HG02610 (cell line): Measurements from ENCODE around the gene USP24.
"Not testable (repeated sequence)": the region's sequence is repeated elsewhere in the genome, so short reads cannot be mapped to it uniquely, and the experiment has no call there.

ENCODE experiments used
- ATAC-seq: cut with Tn5 transposase; IDR thresholded peaks from one replicate; pipeline ENCODE4 v1.9.1; 2021; ENCODE audit warnings: mild to moderate bottlenecking, moderate library complexity; ENCODE audit not compliant: unreplicated experiment

USP24 gene

DNA sequence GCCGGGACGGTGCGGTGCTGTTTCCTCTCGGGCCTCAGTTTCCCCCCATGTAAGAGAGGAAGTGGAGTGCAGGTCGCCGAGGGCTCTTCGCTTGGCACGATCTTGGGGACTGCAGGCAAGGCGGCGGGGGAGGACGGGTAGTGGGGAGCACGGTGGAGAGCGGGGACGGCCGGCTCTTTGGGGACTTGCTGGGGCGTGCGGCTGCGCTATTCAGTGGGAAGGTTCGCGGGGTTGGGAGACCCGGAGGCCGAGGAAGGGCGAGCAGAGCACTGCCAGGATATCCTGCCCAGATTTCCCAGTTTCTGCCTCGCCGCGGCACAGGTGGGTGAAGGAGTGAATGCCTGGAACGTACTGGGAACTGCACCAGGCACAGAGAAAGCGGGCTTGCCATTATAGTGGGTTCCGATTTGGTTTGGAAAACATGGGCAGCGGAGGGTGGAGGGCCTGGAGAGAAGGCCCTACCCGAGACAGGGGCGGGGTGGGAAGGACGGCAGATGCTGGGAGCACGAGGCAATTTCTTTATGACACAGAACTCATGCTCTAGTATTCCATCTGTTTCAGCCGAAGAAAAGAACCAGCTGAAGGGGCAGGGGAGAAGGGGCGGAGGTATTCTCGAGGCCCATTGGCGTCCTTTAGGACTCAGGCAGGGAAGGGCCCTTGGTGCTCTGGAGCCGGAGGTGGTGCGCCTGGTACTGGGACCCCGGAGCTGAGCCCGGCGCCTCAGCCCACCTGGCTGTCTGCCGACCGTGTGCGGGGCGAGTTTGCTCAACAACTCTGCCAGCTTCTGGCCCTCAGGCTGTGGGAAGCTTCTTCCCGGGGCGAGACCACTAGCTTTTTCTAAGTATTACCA, 174.9 kb downstream of the USP24 start:
- no peak for ATAC-seq

DNA sequence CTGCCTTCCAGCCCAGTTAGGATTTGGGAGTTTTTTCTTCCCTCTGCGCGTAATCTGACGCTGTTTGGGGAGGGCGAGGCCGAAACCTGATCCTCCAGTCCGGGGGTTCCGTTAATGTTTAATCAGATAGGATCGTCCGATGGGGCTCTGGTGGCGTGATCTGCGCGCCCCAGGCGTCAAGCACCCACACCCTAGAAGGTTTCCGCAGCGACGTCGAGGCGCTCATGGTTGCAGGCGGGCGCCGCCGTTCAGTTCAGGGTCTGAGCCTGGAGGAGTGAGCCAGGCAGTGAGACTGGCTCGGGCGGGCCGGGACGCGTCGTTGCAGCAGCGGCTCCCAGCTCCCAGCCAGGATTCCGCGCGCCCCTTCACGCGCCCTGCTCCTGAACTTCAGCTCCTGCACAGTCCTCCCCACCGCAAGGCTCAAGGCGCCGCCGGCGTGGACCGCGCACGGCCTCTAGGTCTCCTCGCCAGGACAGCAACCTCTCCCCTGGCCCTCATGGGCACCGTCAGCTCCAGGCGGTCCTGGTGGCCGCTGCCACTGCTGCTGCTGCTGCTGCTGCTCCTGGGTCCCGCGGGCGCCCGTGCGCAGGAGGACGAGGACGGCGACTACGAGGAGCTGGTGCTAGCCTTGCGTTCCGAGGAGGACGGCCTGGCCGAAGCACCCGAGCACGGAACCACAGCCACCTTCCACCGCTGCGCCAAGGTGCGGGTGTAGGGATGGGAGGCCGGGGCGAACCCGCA, 175.7 kb downstream of the USP24 start, which contains the start of gene PCSK9:
Gene PCSK9 (plus strand): TSS at position 207 of the 741 bp plus-strand sequence. CDS start 290 bp downstream, at position 497.
- no peak for ATAC-seq

DNA sequence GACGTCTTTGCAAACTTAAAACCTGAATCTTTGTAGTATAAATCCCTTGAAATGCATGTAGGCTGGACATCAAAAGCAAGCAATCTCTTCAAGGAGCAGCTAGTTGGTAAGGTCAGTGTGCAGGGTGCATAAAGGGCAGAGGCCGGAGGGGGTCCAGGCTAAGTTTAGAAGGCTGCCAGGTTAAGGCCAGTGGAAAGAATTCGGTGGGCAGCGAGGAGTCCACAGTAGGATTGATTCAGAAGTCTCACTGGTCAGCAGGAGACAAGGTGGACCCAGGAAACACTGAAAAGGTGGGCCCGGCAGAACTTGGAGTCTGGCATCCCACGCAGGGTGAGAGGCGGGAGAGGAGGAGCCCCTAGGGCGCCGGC, 176.2 kb downstream of the USP24 start:
- no peak for ATAC-seq

DNA sequence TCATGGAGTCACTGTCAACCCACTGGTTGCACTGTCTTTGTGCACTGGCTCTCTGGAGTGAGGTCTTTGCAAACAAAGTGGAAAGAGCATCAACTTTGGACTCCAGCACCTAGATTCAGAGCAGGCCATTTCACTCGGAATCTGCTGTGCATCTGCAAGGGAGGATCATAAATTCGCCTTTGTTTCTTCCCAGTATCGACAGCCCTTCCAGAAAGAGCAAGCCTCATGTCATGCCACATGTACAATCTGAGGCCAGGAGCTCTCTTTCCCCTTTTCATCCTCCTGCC, 176.7 kb downstream of the USP24 start:
- no peak for ATAC-seq

DNA sequence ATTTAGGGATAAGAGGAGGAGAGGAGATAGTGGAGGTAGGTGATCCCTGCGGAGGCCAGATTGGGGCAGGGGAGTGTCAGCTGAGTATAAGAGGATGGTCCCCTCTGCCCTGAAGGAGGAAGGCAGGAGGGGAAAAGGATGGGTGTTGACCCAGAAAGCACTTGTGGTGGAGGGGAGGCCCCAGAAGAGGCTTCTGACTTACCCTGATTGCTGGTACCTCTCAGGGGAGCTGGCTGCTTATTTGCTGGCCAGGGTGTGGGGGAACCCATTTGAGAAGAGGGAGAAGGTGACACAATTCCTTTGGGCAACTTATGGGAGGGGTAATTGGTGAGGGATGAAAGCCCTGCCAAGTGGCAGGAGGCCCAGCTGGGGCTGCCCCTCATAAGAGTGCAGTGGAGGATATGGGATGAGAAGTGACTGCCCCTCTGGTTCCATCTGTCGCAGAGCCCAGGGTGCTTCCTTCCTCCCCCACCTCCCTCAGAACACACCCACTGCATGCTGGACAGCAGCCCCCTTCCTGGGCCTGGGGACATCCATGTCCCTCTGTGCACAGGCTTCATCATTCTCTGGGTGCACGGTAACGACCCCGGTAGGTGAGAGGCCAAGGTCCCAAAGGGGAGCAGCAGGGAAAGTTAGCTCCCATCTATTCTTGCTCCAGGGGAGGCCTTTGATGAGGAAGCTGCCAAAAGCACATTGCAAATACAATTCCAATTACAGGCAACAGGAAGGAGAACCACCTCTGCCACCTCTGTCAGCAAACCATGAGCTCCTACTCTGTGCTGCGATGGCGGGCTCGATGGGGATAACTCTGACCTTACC, 177.2 kb downstream of the USP24 start:
- ATAC-seq, result no peak

DNA sequence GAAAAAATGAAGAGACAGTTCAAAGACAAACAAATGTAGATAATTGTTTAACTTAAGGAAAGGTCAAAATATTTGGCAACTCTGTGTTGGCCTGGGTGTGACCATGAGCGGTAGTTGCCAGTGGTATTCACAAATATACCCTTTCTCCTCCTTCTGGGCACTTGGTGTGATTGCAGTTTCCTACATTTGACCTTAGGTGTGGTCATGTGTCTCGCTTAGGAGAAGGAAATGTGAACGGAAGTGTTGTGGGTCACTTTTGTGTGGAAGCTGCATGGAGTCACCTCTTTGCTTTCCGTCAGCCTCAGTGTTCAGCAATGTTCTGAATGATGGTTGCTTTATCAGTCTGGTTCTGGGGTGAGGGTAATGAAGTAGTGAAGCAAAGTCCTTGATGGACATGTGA, 179.3 kb downstream of the USP24 start:
- no peak for ATAC-seq

DNA sequence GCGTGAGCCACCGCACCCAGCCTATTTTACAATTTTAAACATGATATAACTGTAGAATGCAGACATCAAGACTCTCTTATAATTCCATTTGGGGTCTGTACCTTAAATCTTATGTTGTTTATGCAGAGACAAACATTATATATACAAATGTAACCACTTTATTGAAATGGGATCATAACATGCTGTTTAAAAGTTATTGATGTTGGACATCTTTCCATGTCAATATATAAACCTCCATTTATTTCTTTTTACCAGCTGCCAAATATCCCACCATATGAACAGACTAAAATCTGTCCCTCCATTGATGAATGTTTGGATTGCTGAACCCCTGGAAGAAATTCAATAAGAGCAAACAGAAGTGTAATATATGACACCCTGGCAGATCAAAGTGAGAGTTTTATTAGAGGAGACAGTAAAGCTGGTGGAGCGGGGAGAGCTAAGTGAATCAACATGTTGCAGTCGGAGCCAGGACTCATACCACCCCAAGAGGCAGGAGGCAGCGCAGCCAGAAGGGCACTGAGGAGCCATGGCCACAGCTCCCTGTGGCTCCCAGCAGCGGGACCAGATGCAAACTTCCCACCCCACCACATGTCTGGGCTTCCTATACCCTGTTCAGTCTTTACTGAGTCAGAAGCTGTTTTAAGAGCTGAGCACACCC, 180.6 kb downstream of the USP24 start:
- no peak for ATAC-seq

DNA sequence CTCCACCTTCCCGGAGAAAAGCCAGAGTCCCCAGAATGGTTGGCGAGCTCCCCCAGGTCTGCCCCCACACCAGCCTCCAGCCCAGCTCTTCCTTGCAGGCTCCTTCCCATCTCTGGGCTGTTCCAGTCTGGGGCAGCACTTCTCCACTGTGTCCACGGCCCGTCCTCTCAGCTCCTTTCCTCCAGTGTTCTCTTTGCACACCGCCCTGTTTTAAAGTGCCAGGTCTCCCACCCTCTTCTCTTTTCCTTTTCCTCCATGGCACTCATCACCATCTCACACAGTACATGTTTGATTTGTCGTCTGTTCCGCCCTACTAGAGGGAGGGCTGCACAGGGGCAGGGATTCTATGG, 181.9 kb downstream of the USP24 start:
- ATAC-seq, result no peak

DNA sequence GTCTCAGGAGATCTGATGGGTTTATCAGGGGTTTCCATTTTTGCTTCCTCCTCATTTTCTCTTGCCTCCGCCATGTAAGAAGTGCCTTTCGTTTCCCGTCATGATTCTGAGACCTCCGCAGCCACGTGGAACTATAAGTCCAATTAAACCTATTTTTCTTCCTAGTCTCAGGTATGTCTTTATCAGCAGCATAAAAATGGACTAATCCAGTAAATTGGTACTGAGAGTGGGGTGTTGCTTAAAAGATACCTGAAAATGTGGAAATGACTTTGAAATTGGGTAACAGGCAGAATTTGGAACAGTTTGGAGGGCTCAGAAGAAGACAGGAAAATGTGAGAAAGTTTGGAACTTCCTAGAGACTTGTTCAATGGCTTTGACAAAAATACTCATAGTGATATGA, 184.1 kb downstream of the USP24 start:
- not testable (repeated sequence) for ATAC-seq

DNA sequence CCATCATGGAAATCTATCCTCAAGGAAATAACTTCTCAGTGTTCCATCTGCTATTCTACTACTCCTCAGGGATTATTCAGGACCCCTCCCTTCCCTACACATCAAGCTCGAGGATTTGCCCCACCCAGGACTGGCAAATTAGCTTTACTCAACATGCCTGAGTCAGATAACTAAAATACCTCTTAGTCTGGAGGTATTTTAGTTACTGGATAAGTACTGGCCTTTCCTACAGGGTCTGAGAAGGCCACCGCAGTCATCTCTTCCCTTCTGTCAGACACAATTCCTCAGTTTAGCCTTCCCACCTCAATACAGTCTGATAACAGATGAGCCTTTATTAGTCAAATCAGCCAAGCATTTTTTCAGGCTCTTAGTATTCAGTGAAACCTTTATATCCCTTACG, 188.5 kb downstream of the USP24 start:
- not testable (repeated sequence) for ATAC-seq

DNA sequence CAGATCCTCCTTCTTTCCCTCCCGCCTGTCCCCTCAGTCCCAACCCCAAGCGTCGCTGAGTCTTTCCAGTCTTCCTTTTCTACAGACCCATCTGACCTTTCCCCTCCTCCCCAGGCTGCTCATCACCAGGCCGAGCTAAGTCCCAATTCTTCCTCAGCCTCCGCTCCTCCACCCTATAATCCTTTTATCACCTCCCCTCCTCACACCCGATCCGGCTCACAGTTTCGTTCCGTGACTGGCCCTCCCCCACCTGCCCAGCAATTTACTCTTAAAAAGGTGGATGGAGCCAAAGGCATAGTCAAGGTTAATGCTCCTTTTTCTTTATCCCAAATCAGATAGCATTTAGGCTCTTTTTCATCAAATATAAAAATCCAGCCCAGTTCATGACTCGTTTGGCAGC, 191.0 kb downstream of the USP24 start:
- ATAC-seq, result not testable (repeated sequence)

DNA sequence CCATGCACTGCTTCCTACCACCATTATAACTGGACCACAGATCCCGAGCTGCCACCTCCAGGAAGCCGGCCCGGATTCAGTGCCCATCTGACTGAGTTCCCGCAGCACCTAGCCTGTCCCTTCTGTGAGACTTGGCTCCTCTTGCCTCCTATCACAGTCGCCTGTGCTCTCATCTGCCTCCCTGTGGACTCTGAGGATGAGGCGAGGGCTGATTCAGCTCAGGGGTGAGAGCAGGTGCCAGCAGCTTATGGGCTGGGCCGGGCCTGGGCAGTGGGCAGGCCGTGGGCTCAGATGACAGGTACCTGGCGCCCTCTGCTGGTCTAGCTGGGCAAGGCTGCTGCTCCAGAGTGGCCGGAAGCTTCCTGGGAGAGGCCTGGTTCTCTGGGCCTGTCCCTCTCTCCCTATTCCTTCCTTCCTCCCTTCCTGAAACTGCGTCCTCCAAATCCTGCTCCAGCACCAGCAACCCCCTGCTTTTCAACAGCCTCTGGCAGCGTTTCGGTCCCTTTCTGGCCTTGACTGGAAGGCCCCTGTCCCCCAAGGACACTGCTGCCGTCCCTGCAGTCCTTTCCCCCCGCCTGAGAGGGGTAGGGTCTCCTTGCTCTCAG, 193.1 kb downstream of the USP24 start:
- ATAC-seq, result peak; percentile 56

DNA sequence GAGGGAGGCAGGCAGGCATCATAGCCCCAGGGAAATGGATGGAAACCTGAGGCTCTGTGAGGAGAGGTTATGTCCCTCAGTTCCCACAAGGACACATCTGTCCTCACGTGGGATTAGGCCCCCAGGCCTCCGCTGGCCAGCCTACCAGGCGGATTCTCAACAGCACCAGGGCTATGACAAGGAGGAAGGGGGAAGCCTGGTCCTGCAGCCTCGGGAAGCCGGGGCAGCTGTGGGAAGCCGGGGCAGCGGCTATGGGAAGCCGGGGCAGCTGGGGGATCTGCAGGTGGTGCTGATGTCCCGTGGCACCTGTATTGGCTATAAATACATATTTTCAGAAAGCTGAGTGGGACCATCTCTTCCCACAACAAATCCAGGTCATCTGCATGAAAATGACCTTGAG, 196.8 kb downstream of the USP24 start:
- no peak for ATAC-seq
